ENCODE measurements around the gene TPX2. TPM values are rescaled to one million over a fixed set of nuclear protein-coding genes. Genes with fewer than 3 reads are reported as not detected.

The TPX2 gene
- total and polyA plus RNA-seq, 2 experiments from 2014 or later = 37.7 to 39.6 TPM

DNA sequence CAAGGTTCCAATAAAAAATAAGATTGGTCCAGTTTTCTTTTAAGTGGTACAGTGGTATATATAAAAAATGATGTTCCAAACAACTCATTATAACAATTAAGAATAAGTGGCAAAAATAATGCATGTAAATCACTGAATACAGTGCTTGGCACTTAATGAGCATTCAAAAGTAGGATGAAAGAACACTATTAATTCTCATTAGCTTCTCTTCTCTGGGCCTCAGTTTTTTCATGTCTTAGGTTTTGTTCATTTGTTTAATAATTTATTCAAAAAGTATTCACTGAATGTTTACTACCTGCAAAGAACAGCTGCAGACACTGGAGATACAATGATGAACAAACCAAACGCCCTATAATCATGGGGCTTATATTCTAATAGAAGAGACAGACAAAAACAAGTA is 37.5 kb upstream of the TPX2 start:
- in situ Hi-C loops (cut with MboI) = no loop called here
- no peak for DNase-seq
- Histone ChIP-seq H3K79me2 (ENCODE audit: insufficient read depth) (peaks cover 96% of the 10 kb centered on the region), H3K36me3 (ENCODE audit: low read depth) (0 out of 2 replicates have a peak, but pooled peaks cover 5% of the 10 kb centered on the region), H3K27me3 (replicated peaks; ENCODE audit: insufficient read depth) (no peaks in the 10 kb centered on the region), H2AFZ (no peak overlapping the region), H3K4me2 (ENCODE audit: unreplicated experiment) (no peak overlapping the region), H3K4me3 (no peak overlapping the region), H3F3A (ENCODE audit: insufficient read depth) (peaks cover 40% of the 10 kb centered on the region), H3K9ac (no peak overlapping the region), H3K9me3 (ENCODE audit: low read depth) (no peaks in the 10 kb centered on the region), H3K4me1 (ENCODE audit: insufficient read depth) (peaks cover 34% of the 10 kb centered on the region), H4K20me1 (ENCODE audit: insufficient read depth) (no peaks in the 10 kb centered on the region), H3K27ac (no peak overlapping the region), H3K9me2 (ENCODE audit: insufficient read depth) (no peaks in the 10 kb centered on the region)
- no peak for TF ChIP-seq EZH2 (IDR thresholded peaks at IDR 0.05; ENCODE audit: insufficient read depth, poor library complexity, severe bottlenecking)
- TF ChIP-seq EZH2phosphoT487 (IDR thresholded peaks at IDR 0.05; ENCODE audit: insufficient read depth, low read depth) = no peak
- 62 to 68% methylated on average over 1 of the region's 1 CpG for WGBS, 2 experiments (ENCODE audit: low coverage in 1 of 2, low lambda C conversion rate in 2 of 2, missing lambda C conversion rate in 2 of 2)

DNA sequence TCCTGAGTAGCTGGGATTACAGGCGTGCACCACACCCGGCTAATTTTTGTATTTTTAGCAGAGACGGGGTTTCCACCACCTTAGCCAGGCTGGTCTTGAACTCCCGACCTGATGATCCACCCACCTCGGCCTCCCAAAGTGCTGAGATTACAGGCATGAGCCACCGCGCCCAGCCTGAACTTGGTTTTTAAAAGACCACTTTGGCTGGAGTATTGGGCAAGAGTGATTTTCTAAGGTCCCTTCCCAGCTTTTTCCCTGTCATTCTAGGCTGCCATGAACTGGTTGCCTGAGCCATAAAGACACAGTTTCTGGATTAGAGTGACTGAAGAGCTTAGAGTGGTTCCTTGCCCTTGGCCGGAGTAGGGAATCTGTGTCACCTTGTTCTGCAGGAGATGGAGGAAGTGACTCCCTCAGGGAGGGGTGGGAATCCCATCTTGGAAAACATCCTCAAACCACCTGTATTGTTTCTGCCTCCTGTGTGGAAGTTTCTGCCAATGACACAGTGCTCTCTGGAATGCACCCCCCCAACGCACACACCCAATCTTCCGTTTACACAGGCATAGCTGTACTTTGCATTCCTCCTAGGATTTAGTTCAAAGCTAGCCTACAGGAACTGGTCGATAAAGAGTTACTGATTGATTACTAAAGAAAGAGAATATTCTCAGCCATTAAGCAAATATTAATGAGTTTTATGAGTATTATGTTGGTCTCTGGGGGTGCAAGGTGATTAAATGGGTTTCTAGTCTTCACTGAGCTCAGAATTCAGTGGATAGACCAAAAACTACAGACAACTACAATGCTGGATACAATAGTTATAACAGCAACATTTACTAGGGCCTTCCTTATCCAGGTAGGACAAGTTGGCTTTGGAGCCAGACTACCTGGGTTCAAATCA is 34.6 kb upstream of the TPX2 start:
- H3K9ac ChIP-seq = no peak overlapping the region
- no peaks in the 10 kb centered on the region for H3K9me2 ChIP-seq (ENCODE audit: insufficient read depth)
- H3K27me3 ChIP-seq (replicated peaks; ENCODE audit: insufficient read depth) = no peaks in the 10 kb centered on the region
- H3F3A ChIP-seq (ENCODE audit: insufficient read depth) = peaks cover 19% of the 10 kb centered on the region
- H3K36me3 ChIP-seq (ENCODE audit: low read depth) = peaks cover 13% of the 10 kb centered on the region
- no peaks in the 10 kb centered on the region for H4K20me1 ChIP-seq (ENCODE audit: insufficient read depth)
- 81 to 83% methylated on average over 11 of the region's 11 CpGs for WGBS, 2 experiments (ENCODE audit: low coverage in 1 of 2, low lambda C conversion rate in 2 of 2, missing lambda C conversion rate in 2 of 2)
- no peak overlapping the region for H2AFZ ChIP-seq
- H3K4me2 ChIP-seq (ENCODE audit: unreplicated experiment) = no peak overlapping the region
- no peaks in the 10 kb centered on the region for H3K9me3 ChIP-seq (ENCODE audit: low read depth)
- in situ Hi-C loops (cut with MboI) = no loop called here
- H3K27ac ChIP-seq = no peak overlapping the region
- peaks cover 100% of the 10 kb centered on the region for H3K79me2 ChIP-seq (ENCODE audit: insufficient read depth)
- TF ChIP-seq EZH2phosphoT487 (IDR thresholded peaks at IDR 0.05; ENCODE audit: insufficient read depth, low read depth) (no peak), EZH2 (IDR thresholded peaks at IDR 0.05; ENCODE audit: insufficient read depth, poor library complexity, severe bottlenecking) (no peak)
- no peak overlapping the region for H3K4me3 ChIP-seq
- H3K4me1 ChIP-seq (ENCODE audit: insufficient read depth) = peaks cover 18% of the 10 kb centered on the region
- peak; percentile 42 for DNase-seq

DNA sequence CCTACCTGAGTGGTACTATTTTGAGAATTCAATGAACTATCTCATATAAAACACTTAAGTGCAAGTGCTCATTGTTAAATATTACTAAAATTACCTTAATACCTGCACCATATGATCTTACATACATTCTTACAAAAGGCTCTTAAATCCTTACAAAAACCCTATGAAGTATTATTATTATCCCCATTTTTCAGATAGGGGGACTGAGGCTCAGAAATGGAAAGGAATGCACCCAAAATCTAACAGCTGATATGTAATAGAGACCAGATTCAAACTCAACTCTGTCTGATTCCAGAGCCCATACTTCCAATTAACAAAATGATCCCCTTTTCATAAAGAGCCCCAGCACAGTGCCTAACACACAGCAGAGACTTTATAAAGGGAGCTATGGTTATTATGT is 33.9 kb upstream of the TPX2 start:
- Histone ChIP-seq H3K4me1 (ENCODE audit: insufficient read depth) (peaks cover 11% of the 10 kb centered on the region), H4K20me1 (ENCODE audit: insufficient read depth) (no peaks in the 10 kb centered on the region), H3K9me3 (ENCODE audit: low read depth) (no peaks in the 10 kb centered on the region), H3K27ac (no peak overlapping the region), H3K79me2 (ENCODE audit: insufficient read depth) (peaks cover 100% of the 10 kb centered on the region), H3K9ac (no peak overlapping the region), H3K9me2 (ENCODE audit: insufficient read depth) (no peaks in the 10 kb centered on the region), H3K36me3 (ENCODE audit: low read depth) (peaks cover 13% of the 10 kb centered on the region), H3K27me3 (replicated peaks; ENCODE audit: insufficient read depth) (no peaks in the 10 kb centered on the region), H3F3A (ENCODE audit: insufficient read depth) (peaks cover 12% of the 10 kb centered on the region), H2AFZ (no peak overlapping the region), H3K4me2 (ENCODE audit: unreplicated experiment) (no peak overlapping the region), H3K4me3 (no peak overlapping the region)
- in situ Hi-C loops (cut with MboI) = no loop called here
- no peak for DNase-seq
- TF ChIP-seq EZH2phosphoT487 (IDR thresholded peaks at IDR 0.05; ENCODE audit: insufficient read depth, low read depth) (no peak), EZH2 (IDR thresholded peaks at IDR 0.05; ENCODE audit: insufficient read depth, poor library complexity, severe bottlenecking) (no peak)

GRCh38 chr20:31705598-31706597 is 33.2 kb upstream of the TPX2 start:
- peaks cover 16% of the 10 kb centered on the region for H3K4me1 ChIP-seq (ENCODE audit: insufficient read depth)
- no peak overlapping the region for H2AFZ ChIP-seq
- peaks cover 13% of the 10 kb centered on the region for H3K36me3 ChIP-seq (ENCODE audit: low read depth)
- H3K79me2 ChIP-seq (ENCODE audit: insufficient read depth) = peaks cover 100% of the 10 kb centered on the region
- H3K4me3 ChIP-seq = no peak overlapping the region
- no peaks in the 10 kb centered on the region for H4K20me1 ChIP-seq (ENCODE audit: insufficient read depth)
- no peak overlapping the region for H3K9ac ChIP-seq
- no peak overlapping the region for H3K27ac ChIP-seq
- DNase-seq = no peak
- no peaks in the 10 kb centered on the region for H3K9me3 ChIP-seq (ENCODE audit: low read depth)
- in situ Hi-C loops (cut with MboI) = no loop called here
- WGBS, 2 experiments (ENCODE audit: low coverage in 1 of 2, low lambda C conversion rate in 2 of 2, missing lambda C conversion rate in 2 of 2) = 80 to 86% methylated on average over 4 of the region's 4 CpGs
- H3K4me2 ChIP-seq (ENCODE audit: unreplicated experiment) = no peak overlapping the region
- H3K9me2 ChIP-seq (ENCODE audit: insufficient read depth) = no peaks in the 10 kb centered on the region
- no peaks in the 10 kb centered on the region for H3K27me3 ChIP-seq (replicated peaks; ENCODE audit: insufficient read depth)
- TF ChIP-seq EZH2phosphoT487 (IDR thresholded peaks at IDR 0.05; ENCODE audit: insufficient read depth, low read depth) (no peak), EZH2 (IDR thresholded peaks at IDR 0.05; ENCODE audit: insufficient read depth, poor library complexity, severe bottlenecking) (no peak)
- peaks cover 6% of the 10 kb centered on the region for H3F3A ChIP-seq (ENCODE audit: insufficient read depth)
